A549 treated with DMSO at 1 μM for 4 hours (cell line): ENCODE data around the gene GABRQ. TPM values are rescaled to one million over a fixed set of nuclear protein-coding genes. Genes with fewer than 3 reads are reported as not detected.

Experiments
- total RNA-seq: library from RNA; stranded (reverse); fragments of 200-300 nt; extraction: Qiagen RNA extraction; gene quantifications from 5 replicates; pipeline ENCODE4 v1.2.3, GENCODE V29; 2022; ENCODE audit warnings: low read depth

The GABRQ gene
- 0.22 to 0.27 TPM (median 0.24 TPM) in 5 replicates for total RNA-seq

DNA sequence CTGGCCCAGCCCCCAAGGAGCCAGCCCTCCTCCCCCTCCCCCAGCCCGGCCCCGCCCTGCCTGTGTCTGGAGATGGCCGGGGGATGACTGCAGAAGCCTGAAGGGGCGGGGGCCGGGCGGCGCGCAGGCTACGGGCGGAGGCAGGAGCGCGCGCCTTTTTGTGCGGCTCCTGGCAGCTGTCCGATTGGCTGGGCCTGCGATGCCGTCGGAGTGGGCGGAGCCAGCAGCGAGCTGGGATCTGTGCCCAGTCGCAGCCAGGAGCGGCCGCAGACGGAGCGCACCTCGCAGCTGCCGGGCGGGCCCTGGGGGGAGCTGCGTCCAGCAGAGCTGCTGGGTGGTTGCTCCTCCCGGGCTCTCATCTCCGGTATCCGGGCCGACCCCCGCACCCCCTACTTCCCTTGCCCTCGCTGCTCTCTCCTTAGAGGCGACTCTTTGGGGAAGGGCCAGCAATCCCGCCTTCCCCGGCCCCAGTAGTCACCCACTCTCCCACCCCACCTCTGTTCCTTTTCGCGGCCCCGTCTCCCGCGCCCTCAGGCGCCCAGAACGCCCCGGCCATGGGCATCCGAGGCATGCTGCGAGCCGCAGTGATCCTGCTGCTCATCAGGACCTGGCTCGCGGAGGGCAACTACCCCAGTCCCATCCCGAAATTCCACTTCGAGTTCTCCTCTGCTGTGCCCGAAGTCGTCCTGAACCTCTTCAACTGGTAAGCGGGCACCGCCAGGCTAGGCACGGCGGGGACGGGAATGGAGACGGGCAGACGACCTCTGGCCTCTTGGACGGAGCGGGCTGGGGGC is at the start of gene GABRQ:
Gene GABRQ, plus strand, starts transcription at position 247 of the 794 bp plus-strand sequence. Its CDS starts 308 bp downstream, at position 555.

DNA sequence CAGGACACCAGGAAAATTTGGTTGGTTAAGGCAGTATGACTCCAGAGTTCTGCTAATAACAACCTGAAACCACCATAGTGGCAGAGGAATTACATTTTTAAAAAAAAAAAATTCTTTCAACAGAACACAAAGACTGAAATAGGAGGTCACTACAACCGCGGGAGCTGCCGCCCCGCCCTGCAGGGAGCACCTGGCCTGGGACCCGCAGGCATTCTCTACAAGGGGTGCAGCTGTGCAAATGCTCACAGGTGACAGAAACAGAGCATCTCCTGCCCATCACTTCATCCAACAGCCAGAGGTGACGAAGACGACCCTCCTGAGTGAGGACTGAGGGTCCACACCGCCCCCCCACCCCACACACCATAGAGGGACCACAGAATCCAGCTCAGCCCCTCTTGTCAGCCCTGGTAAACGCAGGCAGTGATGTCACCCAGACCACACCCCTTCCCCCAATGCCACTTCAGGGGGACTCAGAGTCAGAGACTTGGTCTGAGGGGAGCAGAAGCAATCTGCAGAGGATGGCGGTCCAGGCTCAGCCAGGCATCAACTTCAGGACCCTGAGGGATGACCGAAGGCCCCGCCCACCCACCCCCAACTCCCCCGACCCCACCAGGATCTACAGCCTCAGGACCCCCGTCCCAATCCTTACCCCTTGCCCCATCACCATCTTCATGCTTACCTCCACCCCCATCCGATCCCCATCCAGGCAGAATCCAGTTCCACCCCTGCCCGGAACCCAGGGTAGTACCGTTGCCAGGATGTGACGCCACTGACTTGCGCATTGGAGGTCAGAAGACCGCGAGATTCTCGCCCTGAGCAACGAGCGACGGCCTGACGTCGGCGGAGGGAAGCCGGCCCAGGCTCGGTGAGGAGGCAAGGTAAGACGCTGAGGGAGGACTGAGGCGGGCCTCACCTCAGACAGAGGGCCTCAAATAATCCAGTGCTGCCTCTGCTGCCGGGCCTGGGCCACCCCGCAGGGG is 60.5 kb downstream of the GABRQ start, which contains the start of gene MAGEA3:
Gene MAGEA3, plus strand, starts transcription at position 843 of the 980 bp plus-strand sequence. CDS start 2,039 bp downstream, outside the sequence.

Other genes starting within 250 kb of the GABRQ start
- 0.28 to 0.53 TPM (median 0.45 TPM) in 5 replicates for gene GABRA3, start 186.6 kb upstream of the GABRQ start, total RNA-seq
- 2.8 to 5.4 TPM (median 3.4 TPM) in 5 replicates for gene MAGEA3, start 60.9 kb downstream of the GABRQ start, total RNA-seq
- not detected in 5 replicates for gene CSAG2, start 71.4 kb downstream of the GABRQ start, total RNA-seq
- 0.12 TPM in 1 of 5 replicates, not detected in the others for gene MAGEA2B, start 76.7 kb downstream of the GABRQ start, total RNA-seq
- 0.18 to 0.38 TPM (median 0.30 TPM) in 4 of 5 replicates, not detected in the other for gene CSAG1, start 95.8 kb downstream of the GABRQ start, total RNA-seq
- 0.15 to 0.24 TPM (median 0.17 TPM) in 5 replicates for gene MAGEA12, start 95.9 kb downstream of the GABRQ start, total RNA-seq
- 0.07 to 0.13 TPM (median 0.09 TPM) in 3 of 5 replicates, not detected in the others for gene MAGEA2, start 115.9 kb downstream of the GABRQ start, total RNA-seq
- gene CSAG3, start 121.3 kb downstream of the GABRQ start, total RNA-seq, result not detected in 5 replicates
- 11.6 to 13.0 TPM (median 12.7 TPM) in 5 replicates for gene MAGEA6, start 131.8 kb downstream of the GABRQ start, total RNA-seq
- gene CETN2, start 192.9 kb downstream of the GABRQ start, total RNA-seq, result 68.5 to 78.5 TPM (median 73.4 TPM) in 5 replicates
- gene NSDHL, start 193.2 kb downstream of the GABRQ start, total RNA-seq, result 39.7 to 43.4 TPM (median 41.6 TPM) in 5 replicates